ENCODE data around the gene B3GLCT.
"Not testable (repeated sequence)": the region's sequence is repeated elsewhere in the genome, so short reads cannot be mapped to it uniquely, and the experiment has no call there.

B3GLCT gene

DNA sequence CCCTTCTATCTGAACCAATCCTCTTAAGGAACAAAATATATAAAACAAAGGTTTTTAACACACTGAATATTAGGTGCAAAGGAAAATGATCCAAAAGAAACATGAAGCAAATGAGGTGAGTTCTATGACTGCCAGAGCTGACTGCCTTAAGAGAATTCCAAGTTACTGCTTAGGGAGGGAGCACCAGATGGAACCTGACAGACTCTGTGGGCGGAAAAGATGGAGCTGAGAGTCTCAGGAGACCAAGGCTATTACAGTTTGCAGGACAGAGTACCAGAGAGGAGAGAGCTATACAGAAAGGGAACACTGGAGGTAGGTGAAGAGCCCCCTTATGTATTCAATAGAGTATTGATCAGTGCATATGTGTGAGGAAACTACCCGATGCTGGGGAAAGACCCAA is 87.2 kb downstream of the B3GLCT start:
- no peak for DNase-seq

DNA sequence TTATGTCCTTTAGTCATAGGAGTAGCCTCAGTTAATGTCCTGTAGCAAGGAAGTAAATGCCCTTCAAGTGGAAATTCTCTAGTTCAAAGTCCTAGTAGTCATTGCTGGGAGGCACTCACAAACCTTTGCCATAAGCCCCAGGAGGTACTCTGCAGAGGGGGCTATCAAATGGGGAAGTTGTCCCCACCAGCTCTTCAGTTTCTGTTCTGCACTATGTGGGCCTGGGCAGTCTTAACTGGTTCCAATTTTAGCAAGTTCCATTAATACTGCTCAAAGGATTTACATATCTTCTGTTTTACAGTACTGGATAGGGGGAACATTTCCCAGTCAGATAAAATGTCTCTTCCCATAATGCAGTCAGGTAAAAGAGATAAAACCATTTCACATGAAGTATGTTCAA is 101.3 kb downstream of the B3GLCT start:
- DNase-seq, result no peak

- no peak for DNase-seq
Measured at GRCh38 chr13:31310356-31310755, 110.6 kb downstream of the B3GLCT start.

GRCh38 chr13:31310786-31311185 is 111.0 kb downstream of the B3GLCT start:
- no peak for DNase-seq

DNA sequence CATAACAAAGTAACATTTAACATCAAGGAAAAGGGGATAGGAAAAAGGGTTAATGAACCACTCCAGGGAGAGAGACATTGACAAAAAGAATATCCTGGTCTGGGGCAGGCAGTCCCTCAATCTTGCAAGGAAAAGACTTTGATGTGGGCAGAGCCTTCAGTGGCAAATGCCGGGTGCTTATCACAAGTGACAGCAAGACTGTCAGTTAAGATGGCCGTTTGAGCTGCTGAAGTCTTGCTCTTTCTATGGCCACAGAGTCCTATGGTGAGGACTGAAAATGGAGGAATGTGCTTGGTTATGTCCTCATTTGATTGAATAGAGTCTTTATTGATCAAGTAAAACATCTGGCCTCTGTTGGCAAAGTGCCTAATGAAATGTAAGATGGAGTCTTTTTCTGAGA is 112.1 kb downstream of the B3GLCT start:
- DNase-seq, result no peak

DNA sequence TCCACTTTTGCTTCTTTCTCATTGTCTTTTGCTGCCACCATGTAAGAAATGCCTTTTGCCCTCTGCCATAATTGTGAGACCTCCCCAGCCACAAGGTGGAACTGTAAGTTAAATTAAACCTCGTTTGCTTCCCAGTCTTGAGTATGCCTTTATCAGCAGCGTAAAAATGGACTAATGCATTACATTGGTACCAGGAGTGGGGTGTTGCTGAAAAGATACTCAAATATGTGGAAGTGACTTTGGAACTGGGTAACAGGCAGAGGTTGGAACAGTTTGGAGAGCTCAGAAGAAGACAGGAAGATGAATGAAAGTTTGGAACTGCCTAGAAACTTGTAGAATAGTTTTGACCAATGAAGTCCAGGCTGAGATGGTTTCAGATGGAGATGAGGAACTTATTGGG is 115.2 kb downstream of the B3GLCT start:
- DNase-seq, result no peak

DNA sequence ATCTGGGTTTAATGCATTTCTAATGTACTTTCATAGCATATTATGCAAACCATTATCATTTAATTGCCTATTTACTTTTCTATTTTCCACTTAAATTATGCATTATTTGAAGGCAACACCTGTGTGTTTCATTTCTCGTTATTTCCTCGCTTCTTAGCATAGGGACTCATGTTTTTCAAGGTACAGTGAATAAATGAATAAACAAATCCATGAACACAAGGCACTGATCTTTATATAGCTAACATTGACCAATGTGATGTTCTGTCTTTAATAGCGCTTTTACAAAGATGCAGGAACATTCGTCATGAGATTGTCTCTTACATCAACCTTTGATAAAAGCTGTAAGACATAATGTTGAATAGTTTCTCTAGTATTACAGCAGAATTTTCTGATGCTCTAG is 121.2 kb downstream of the B3GLCT start:
- no peak for DNase-seq

DNA sequence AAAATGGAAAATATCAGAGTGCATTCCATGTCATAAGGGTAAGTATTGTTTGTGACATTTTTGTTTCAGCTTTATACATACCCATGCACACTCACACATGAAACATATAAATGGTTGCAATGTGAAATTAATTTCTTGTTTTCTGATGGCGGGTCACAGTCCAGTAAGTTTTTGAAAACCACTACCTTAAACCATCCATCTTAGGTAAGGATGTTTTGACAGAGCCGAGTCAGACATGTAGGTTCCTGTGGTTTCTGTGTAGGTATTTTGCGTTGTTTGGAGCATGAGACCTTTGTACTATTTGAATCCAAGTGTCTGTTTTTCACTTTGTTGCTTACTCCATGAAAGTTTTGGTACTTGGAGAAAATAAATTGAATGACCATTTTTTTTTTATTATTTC is 121.7 kb downstream of the B3GLCT start:
- DNase-seq, result no peak

GRCh38 chr13:31322026-31322425 is 122.3 kb downstream of the B3GLCT start:
- DNase-seq, result no peak

GRCh38 chr13:31322702-31323405 is 123.1 kb downstream of the B3GLCT start:
- DNase-seq, result no peak

GRCh38 chr13:31327182-31327860 is 127.5 kb downstream of the B3GLCT start:
- no peak for DNase-seq

DNA sequence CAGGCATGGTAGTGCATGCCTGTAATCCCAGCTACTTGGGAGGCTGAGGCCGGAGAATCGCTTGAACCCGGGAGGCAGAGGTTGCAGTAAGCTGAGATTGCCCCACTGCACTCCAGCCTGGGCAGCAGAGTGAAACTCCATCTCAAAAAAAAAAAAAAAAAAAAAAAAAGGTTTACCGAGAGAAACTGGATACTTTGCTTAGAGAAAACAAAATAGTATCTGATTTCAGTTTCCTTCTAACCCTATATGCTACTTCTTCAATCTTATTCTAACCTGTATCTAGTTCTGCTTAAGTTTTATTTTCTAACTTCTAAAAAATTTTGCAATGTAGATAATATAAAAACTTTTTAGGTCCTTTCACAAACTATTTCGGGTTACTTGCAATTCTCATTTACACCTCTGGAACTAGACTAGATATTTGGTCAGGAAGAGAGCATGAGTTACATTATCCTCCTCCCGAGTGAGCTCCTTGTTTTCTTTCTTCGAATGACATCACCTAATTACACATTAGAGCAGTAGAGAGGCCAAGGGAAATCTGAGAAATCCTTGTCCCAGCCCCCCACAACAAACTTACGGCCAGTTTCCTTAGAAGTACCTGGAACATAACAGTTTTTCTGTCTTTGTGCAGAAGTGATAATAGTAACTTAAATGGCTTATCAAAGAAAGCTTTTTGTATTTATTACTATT is 128.9 kb downstream of the B3GLCT start:
- peak; percentile 7 for DNase-seq

- no peak for DNase-seq
Measured at GRCh38 chr13:31330236-31330635, 130.5 kb downstream of the B3GLCT start.

DNA sequence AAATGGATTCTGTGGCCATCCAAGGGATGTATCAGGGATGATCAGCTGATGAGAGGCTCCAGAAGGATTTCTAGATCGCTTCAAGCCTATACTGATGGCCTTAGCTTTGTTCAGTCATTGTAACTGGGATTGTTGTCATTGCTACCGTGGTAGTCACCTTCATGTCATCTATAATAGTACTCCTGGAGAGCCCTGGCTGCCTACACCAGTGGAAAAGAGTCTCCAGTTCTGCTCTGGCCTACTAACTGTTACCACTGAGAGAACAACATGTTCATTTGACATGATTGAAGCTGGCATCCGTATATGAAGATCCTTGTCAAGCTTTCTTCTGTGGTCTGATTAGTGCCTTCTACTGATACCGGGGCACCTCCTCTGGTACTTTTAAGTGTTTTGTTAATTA is 131.3 kb downstream of the B3GLCT start:
- DNase-seq, result no peak

DNA sequence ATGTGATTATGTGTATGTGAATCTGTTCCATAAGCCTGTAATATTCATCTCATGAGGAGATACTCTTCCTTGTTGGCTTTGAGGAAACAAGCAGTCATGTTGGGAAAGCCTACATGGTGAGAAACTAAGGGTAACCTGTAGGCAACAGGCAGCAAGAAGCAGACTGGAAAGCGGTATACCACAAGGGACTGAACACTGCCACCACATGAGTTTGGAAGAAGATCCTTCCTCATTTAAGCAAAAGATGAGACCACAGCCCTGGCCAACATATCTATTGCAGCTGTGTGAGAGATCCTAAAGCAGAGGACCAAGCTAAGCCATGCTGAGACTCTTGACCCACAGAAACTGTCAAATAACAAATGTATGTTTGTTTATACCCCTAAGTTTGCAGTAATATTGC is 134.8 kb downstream of the B3GLCT start:
- DNase-seq, result no peak

- DNase-seq, result no peak
Measured at GRCh38 chr13:31334994-31335557, 135.3 kb downstream of the B3GLCT start.

GRCh38 chr13:31339616-31340015 is 139.8 kb downstream of the B3GLCT start:
- not testable (repeated sequence) for DNase-seq

DNA sequence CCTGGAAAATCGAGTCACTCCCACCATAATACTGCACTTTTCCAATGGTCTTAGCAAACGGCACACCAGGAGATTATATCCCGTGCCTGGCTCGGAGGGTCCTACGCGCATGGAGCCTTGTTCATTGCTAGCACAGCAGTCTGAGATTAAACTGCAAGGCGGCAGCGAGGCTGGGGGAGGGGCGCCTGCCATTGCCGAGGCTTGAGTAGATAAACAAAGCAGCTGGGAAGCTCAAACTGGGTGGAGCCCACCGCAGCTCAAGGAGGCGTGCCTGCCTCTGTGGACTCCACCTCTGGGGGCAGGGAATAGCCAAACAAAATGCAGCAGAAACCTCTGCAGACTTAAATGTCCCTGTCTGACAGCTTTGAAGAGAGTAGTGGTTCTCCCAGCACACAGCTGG is 141.1 kb downstream of the B3GLCT start:
- not testable (repeated sequence) for DNase-seq

DNA sequence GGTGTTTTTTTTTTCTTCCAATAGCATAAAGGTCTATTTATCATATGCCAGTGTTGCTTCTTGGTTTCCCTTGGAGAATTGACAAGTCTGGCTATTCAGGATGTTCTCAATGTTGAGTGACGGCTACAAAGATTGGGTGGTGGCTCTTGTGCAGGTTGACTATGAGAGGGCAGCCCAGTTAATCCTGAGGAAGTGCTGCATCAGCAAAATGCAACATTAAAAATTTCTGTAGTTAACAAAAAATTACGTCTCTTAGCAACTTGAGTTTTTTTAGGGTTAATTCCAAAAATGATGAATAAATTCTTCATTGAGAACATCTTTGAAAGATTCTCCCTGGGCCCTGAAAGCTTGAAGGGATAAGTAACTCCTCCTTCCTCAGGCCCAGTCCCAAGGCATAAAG is 147.1 kb downstream of the B3GLCT start:
- DNase-seq, result no peak

- no peak for DNase-seq
Measured at GRCh38 chr13:31349156-31349555, 149.4 kb downstream of the B3GLCT start.

DNA sequence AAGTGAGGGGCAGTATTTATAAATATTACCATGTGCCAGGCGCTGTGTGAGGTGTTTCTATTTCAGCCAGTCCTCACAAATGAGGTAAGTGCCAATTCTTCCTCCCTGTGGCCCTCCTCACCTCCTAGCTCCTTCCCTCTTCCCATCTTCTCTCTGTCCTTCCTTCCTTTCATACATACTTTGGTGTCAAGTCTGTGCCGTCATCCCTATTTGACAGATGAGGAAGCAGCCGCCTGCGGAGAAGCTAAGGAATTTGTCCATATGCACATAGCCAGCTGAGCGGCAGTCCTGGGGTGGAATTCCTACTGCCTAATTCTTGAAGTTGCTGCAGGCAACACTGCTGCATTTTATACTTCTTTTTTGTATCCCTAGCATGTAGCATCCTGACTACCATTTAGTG is 150.8 kb downstream of the B3GLCT start:
- DNase-seq, result peak; percentile 38

DNA sequence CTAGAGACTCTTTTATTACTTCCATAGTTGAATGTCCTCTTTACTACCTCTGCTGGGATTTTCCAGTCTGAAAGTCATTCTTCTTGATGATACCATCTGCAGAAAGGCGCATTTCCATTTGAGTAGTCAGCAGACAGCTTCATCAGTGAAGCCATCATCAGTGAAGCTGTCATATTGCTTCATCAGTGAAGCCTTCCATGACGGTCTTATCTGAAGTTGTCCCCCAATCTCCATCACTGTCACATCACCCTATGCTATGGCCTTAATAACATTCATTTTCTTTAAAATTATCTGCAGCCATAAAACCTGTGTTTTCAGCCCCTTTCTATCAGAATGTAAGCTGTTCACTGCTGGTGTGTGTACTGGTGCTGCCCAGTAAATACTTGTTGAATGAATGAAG is 151.6 kb downstream of the B3GLCT start:
- no peak for DNase-seq

- no peak for DNase-seq
Measured at GRCh38 chr13:31352467-31352866, 152.7 kb downstream of the B3GLCT start.

GRCh38 chr13:31355001-31355400 is 155.2 kb downstream of the B3GLCT start:
- no peak for DNase-seq

Measured in fibroblast of skin of back (primary cell).